GM21390 (cell line): Measurements from ENCODE around the gene TNFRSF6B.
"Not testable (repeated sequence)": the region's sequence is repeated elsewhere in the genome, so short reads cannot be mapped to it uniquely, and the experiment has no call there.

Source experiments
- ATAC-seq: cut with Tn5 transposase; IDR thresholded peaks from one replicate; pipeline ENCODE4 v1.9.1; 2021; ENCODE audit not compliant: unreplicated experiment

TNFRSF6B gene, protein sequence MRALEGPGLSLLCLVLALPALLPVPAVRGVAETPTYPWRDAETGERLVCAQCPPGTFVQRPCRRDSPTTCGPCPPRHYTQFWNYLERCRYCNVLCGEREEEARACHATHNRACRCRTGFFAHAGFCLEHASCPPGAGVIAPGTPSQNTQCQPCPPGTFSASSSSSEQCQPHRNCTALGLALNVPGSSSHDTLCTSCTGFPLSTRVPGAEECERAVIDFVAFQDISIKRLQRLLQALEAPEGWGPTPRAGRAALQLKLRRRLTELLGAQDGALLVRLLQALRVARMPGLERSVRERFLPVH

DNA sequence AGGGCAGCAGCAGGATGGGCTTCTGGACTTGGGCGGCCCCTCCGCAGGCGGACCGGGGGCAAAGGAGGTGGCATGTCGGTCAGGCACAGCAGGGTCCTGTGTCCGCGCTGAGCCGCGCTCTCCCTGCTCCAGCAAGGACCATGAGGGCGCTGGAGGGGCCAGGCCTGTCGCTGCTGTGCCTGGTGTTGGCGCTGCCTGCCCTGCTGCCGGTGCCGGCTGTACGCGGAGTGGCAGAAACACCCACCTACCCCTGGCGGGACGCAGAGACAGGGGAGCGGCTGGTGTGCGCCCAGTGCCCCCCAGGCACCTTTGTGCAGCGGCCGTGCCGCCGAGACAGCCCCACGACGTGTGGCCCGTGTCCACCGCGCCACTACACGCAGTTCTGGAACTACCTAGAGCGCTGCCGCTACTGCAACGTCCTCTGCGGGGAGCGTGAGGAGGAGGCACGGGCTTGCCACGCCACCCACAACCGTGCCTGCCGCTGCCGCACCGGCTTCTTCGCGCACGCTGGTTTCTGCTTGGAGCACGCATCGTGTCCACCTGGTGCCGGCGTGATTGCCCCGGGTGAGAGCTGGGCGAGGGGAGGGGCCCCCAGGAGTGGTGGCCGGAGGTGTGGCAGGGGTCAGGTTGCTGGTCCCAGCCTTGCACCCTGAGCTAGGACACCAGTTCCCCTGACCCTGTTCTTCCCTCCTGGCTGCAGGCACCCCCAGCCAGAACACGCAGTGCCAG is at the start of gene TNFRSF6B:
Gene TNFRSF6B, plus strand, starts transcription at position 25 of the 729 bp plus-strand sequence. Its CDS starts 116 bp downstream, at position 141.
- ATAC-seq: no peak

- no peak for ATAC-seq
These were observed 48.3 kb upstream of the TNFRSF6B start for GRCh38 chr20:63648190-63648589.

GRCh38 chr20:63648895-63649589 is 47.4 kb upstream of the TNFRSF6B start:
- no peak for ATAC-seq

GRCh38 chr20:63650486-63650885 is 46.0 kb upstream of the TNFRSF6B start:
- not testable (repeated sequence) for ATAC-seq

DNA sequence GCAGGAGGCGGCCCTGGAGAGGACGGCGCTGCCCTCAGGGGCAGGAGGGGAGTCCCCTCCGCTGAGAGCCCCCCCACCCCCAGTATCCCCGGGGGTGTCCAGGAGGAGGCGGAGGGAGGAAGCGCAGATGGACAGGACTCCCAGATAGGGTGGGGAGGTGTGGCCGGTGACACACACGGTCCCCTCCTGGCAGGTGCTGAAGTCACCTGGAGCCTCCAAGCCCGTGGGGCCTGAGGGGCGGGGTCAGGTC is 44.6 kb upstream of the TNFRSF6B start:
- no peak for ATAC-seq

GRCh38 chr20:63652192-63652980 is 44.1 kb upstream of the TNFRSF6B start:
- ATAC-seq: no peak

DNA sequence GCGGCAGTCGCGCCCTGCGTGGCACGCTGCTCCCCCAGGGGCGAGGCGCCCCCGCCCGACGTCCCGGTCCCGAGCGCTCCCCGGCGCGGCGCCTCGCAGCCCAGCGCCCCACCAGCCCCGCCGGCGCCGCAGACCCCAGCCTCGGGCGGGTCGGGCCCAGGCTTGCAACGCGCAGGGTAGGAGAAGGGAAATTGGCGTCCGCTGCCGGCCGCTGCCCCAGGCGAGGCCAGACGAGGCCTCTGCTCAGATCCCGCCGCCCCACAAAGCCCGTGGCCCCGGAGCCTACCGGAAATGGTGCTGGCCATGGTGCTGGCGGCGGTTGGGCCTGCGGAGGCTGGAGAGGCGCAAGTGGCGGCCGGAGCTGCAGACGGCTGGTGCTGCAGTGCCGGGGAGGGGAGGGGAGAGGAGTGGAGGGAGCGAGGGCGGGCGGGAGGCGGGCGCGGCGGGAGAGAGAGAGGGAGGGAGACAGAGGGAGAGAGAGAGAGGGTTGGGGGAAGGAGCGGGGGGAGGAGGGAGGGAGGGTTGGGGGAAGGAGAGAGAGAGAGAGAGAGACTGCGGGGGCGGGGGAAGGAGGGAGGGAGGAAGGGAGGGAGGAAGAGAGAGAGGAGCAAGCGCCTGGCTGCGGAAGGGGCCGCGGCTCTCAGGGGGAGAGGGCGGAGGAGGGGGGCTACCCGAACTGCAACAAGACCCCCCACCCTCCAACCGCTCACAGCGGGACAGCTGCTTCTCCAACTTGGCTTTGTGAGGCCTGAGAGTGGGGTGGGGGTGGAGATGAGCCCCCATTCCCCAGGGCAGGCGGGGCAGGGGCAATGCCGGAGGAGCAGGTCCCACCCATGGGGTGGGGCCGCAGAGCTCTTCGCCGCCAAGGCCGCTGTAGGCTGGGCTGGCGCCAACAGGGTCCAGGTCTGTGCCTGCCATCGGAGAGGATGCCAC is 43.1 kb upstream of the TNFRSF6B start, which contains the start of gene STMN3:
Gene STMN3, minus strand, starts transcription at position 384 of the 933 bp plus-strand sequence. Its CDS starts 79 bp downstream, at position 305.
- no peak for ATAC-seq

DNA sequence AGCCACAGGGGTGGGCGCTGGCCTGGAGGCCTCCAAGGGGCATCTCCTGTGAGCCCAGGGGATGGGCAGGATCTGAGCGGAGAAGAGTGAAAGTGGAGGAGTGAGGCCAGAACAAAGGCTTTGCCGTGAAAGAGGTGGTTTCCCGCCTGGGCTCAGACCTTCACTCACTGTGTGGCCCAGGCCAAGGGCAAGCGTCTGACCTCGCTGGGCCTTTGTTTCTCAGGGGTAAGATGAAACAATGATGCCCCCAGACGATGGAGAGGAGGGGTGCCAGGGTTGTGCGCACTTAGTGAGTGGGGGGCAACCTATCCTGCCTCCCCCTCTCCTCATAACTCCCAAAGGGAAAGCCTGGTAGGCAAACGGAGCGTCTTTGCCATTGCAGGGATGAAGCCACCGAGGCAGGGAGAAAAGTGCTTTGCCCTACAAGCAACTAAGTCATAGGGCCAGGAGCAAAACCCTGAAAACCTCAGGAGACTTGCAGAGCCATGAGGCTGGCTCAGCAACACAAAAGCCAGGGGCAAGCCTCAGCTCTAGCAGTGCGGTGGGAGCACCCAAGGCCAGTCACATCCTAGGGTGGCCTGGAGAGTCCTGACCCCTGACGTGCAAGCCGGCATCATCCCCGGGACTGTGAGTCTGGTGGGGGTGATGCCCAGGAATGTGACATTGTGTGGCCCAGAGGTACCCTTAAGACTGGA is 42.3 kb upstream of the TNFRSF6B start:
- no peak for ATAC-seq

- no peak for ATAC-seq
These were observed 41.2 kb upstream of the TNFRSF6B start for GRCh38 chr20:63655249-63655648.

DNA sequence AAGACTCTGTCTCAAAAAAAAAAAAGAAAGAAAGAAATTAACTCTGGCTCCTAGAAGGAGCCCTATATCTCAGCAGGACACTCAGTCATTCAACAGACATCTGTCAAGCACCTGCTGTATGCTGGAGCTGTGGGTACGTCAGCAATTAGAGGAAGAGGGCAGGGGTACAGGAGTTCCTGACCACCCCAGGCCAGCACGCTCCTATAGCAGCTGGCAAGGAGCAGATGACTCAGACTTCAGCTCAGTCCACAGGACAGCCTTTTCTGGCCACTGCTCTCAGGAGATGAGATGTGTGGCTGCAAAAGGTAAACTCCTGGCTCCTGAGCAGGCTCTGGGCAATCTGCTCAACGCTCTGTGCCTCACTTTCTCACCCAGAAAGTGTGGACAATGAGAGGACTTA is 40.0 kb upstream of the TNFRSF6B start:
- ATAC-seq: no peak

GRCh38 chr20:63657260-63657936 is 39.1 kb upstream of the TNFRSF6B start:
- peak; percentile 3 for ATAC-seq

DNA sequence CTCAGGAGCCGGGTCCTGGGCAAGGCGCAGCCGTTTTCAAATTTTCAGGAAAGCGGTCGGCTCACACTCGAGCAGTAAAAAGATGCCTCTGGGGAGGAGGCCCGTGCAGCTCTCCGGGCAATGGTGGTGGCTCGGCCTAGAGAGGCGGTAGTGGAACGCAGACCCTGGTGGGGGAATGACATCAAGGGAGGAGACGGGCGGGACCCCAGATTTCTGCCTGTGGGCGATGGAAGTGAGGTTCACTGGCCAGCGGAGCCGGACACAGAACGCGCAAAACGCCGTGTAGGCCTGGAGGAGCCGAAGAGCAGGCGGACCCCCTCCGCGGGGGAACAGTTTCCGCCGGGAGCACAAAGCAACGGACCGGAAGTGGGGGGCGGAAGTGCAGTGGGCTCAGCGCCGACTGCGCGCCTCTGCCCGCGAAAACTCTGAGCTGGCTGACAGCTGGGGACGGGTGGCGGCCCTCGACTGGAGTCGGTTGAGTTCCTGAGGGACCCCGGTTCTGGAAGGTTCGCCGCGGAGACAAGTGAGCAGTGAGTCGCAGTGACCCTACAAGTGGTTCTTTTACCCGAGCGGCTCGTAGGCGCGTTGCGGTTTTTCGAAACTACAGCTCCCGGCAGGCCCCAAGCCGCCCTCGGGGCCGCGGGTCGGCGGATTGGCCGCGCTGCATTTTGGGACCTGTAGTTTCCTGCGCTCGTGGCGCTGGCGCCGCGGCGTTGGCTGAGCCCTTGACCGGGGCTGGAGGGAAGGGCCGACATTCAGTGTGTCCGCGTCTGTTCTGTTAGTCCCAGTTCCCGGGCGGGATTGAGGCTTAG is 38.3 kb upstream of the TNFRSF6B start, which contains the start of gene RTEL1:
Gene RTEL1, plus strand, starts transcription at position 376 of the 812 bp plus-strand sequence. CDS start 1,091 bp downstream, outside the sequence.
- ATAC-seq: peak; percentile 76

- ATAC-seq: no peak
These were observed 37.7 kb upstream of the TNFRSF6B start for GRCh38 chr20:63658749-63659187.

- no peak for ATAC-seq
These were observed 37.1 kb upstream of the TNFRSF6B start for GRCh38 chr20:63659370-63659769.

GRCh38 chr20:63660174-63660573 is 36.3 kb upstream of the TNFRSF6B start:
- ATAC-seq: not testable (repeated sequence)

DNA sequence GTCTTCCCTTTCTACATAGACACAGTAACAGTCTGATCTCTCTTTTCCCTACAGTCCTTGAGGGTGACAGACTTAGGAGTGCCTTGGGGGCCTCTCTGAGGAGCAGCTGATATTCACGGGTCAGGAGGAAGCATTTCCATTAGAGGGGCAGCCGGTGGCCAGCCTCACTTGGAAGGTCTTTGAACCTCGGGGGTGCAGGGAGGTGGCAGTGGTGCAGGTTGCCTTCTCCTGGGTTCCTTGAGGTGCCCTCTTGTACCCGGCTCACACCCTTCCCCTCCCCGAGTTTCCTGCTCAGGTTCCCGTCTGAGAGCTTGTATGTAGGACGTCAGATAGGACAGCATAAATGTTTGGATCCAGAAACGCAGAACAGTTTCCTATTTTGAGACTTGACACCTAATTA is 35.8 kb upstream of the TNFRSF6B start:
- ATAC-seq: no peak

- no peak for ATAC-seq
These were observed 35.3 kb upstream of the TNFRSF6B start for GRCh38 chr20:63661108-63661507.
